Ovary (tissue), 3 donors: ENCODE results near the gene NEMP2.

Experiments used
- CTCF ChIP-seq, 3 donors: fragments of 450-650 bp in 2 of 3; fragments of 200-600 bp in 1 of 3; IDR thresholded peaks; one replicate each; pipeline versions ENCODE4 v1.5.1 to v1.8.0; 2016 to 2022; ENCODE audit warnings: antibody characterized with exemption in 3 of 3, mild to moderate bottlenecking in 1 of 3
- EP300 ChIP-seq: sonication (generic); formaldehyde crosslinking; IDR thresholded peaks from one replicate; pipeline ENCODE4 v1.6.1; 2017; ENCODE audit warnings: antibody characterized with exemption
- POLR2A ChIP-seq: fragments of 450-650 bp; IDR thresholded peaks from one replicate; pipeline ENCODE4 v1.6.1; 2017; ENCODE audit warnings: antibody characterized with exemption, mild to moderate bottlenecking, moderate library complexity
- donor health status: DM: no; HTN: no; CAD: no.

- TF ChIP-seq EP300: no peak
- no peak for TF ChIP-seq CTCF (IDR thresholded peaks at IDR 0.05)
- no peak for TF ChIP-seq POLR2A
Measured at GRCh38 chr2:190501702-190502407, 32.7 kb downstream of the NEMP2 start.
